UCSD-AML1 (cell line): ENCODE results near the gene SOX30.

Experiments
- DNase-seq: peaks from one replicate; lab custom pipeline; 2025; ENCODE audit not compliant: unreplicated experiment; lab: John Stamatoyannopoulos, UW

Gene SOX30

DNA sequence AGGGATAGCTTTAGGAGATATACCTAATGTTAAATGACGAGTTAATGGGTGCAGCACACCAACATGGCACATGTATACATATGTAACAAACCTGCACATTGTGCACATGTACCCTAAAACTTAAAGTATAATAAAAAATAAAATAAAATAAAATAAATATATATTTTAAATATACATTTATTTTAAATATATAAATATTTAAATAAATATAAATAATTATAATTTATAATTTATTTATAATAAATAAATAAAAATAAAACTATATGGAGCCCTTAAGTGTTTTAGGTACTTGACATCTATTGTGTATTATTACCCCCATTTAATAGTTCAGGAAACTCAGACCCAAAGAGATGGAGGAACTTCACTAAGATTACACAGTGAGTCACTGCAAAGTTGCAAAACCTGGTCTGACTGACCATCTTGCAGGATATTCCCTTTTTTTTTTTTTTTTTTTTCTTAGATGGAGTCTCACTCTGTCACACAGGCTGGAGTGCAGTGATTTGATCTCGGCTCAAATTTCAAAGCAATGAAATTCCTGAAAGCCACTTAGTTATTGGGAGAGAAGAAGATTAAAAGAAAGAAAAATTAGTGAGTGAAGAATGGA is 13.3 kb upstream of the SOX30 start:
- DNase-seq = no peak

DNA sequence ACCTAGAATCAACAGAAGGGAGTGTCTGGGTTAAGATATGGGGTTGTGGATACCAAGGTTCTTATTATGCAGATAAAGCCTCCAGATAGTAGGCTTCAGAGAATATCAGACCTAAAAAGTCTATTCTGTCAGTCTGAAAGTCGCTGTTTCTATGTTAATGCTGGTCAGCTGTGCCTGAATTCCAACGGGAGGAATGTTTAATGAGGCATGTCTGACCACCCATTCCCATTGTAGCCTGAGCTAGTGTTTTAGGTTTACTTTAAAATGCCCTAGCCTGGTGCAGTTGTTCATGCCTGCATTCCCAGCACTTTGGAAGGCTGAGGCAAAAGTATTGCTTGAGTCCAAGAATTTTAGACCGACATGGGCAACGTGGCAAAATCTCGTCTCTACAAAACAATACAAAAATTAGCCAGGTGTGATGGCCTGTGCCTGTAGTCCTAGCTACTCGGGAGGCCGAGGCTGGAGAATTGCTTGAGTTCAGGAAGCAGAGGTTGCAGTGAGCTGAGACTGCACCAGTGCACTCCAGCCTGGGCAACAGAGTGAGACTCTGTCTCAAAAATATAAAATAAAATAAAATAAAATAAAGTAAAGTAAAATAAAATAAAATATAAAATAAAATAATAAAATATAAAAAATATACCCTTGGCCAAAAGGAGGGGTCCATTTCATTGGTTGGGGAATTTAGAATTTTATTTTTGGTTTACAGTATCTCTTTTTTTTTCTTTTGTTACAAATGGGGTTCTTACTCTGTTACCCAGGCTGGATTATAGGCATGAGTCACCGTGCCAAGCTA is 7.8 kb upstream of the SOX30 start:
- no peak for DNase-seq

DNA sequence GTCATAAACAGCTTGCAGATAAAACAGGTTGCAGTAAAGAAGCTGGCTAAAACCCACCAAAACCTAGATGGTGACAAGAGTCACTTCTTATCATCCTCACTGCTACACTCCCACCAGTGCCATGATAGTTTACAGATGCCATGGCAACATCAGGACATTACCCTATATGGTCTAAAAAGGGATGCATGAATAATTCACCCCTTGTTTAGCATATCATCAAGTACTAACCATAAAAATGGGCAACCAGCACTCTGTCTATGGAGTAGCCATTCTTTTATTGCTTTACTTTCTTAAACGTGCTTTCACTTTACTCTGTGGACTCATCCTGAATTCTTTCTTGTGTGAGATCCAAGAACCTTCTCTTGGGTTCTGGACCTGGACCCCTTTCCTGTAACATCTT is 6.7 kb upstream of the SOX30 start:
- no peak for DNase-seq

DNA sequence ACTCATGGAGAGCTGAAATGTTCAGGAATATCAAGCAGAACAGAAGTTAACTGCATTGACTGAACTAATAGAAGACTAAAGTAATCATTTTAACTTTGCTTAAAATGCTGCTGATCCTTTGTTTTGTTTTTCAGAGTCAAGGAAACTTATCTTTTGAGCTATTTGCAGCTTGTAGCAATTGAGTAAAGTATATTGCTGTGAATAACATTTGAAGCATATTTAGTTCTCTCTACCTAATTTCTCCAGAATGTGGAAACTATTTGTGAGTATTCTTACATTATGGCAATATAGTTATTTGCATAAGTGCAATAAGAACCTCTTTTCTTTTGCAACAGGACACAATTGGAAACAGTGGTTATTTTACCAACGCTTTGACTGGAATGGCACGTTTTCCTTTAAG is 5.3 kb upstream of the SOX30 start:
- no peak for DNase-seq

DNA sequence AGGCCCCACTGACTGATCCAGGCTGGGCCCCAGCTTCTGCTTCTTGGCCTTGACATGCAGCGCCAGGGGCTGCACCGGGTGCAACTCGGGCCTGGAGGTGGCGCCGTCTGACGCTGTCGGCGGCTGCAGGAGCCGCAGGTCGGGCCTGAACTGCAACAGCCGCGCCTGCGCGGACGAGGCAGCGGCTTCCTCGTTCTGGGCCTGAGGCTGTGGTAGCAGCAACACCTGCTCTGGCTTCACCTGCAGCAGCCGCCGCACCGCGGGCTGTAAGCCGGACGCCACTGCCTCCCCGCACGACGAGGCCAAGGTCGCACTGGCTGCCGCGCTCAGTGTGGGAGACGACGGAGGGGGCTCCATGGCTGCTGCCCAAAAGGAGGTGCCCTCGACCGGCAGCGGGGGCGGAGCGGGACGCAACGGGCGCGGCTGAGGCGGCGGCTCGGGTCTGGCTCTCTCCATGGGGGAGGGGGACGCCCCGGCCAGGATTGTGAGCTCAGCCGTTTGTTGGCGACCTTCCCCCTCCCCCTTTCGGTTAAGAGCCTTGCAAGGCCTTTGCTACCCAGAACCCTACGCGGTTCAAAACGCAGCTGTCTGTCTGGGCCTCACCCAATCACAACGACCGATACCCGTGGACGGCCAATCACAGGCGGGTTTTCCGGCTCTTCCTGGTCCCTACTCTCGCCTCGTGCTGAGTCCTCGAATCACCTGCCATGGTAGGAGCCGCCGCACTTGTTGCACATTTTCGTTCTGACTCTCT is 438 bp downstream of the SOX30 start:
- no peak for DNase-seq

DNA sequence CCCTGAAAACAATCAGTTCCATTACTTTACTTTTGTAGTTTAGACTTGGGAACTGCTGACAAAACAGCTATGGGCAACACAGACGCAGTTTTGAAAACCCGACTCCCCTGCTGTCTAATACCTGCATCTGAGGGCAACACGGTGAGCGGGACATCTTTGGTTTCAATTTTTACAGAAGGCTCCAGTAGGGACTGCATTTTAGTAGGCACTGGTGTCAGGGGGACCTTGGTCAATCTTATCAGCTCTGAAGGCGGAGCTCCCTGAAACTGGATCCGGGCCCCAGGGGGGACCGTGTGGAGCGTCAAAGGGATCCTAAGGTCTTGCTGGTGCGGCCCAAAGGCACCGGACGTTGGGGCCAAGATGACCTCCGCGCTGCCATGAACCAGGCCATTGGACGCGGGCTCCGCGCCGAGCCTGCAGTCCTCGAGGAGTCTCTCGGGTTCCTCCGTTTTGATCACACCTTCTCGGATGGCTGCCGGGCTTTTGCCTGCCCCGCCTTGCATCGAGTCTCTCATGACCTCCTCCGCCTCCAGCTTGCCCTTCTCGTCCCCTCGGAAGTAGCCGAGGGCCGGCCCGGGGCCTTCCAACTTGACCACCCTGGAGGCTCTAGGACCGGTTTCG is 1.1 kb downstream of the SOX30 start:
- DNase-seq = no peak

DNA sequence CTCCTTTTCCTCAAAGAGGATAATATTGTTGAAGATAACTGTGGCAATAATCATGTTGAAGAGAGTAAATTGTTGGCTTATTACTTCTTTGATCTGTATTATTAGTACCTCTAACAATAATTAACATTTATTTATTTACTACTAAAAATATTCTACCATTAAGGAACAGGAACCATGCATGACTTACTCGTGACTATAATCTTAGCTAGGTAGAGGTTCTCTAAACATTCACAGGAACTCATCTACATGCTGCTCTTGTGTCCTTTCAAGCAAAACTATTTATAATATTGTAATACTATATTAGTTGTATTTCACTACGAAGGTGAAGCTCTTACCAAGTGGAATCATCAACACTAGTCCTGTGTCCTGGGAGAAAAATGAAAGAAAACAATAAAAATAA is 3.1 kb downstream of the SOX30 start:
- DNase-seq = no peak

DNA sequence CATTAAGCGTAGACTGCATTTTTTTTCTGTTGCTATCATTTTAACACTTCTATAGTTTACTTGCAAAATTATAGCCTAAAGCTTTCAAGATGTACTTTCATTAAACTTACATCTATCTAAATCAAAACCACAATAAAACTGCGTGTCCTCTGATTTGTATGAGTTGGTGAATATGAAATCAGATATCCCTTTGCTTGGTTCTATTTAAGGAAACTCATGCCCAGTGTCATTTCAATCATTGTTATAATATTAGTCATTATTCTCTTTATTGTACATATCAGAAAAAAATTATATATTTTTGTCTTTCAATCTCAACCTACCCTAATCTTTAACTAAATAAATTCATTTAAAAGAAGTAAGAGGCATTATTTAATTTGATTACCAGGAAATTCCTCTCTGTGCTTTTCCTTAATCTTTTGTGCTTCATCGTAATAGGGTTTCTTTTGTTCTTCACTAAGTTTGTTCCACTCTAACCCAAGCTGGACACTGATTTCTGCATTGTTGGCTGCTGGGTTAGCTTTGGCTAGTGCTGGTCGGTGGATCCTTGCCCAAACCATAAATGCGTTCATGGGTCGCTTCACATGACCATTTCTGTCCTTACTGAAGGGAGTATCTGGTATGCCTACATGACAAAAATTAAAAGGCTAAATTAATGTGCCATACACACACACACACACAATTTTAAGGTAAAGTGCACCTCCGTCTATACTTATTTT is 3.8 kb downstream of the SOX30 start:
- no peak for DNase-seq

DNA sequence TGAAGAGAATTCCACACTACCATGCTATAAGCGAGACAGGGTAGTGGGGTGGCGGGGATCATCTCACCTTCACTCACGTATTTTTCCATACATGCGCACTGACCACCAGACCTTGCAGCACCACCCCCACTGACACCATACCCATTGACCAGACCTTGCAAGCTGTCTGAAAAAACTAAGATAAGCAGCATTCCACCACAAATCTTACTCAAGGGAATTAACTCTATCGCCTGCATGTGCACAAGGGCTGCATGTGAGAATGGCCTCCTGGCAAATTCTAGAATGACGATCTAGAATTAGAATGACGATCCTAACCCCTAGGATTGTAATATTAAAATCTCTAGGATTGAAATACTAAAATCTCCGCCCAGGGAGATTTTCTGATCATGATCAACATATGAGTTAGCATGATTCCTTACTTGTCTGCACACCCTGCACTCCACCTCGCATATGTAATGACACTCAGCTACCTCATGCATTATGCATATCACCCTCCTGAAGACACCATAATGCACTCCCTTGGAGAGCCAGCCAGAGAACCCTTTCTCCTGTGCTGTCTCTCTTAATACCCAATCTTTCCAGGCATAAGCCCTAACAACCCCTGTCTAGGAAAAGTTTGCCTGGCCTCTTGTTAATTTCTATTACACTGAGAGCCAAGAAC is 11.7 kb downstream of the SOX30 start:
- DNase-seq = no peak

DNA sequence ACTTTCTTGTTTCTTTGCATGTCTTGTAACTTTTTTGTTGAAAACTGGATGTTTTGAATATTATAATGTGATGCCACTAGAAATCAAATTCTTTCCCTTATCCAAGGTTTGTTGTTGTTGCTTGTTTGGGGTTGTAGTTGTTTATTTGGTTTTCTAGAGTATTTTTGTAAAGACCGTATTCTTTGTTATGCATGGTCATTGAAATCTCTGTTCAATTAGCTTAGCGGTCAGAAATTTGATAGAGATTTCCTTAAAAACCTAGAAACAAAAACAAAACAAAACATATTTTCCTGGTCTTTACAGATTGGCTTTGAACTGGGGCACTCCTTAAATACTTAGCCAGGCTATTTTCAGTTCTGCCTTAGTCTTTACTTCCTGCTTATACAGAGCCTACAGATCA is 21.9 kb downstream of the SOX30 start:
- no peak for DNase-seq

DNA sequence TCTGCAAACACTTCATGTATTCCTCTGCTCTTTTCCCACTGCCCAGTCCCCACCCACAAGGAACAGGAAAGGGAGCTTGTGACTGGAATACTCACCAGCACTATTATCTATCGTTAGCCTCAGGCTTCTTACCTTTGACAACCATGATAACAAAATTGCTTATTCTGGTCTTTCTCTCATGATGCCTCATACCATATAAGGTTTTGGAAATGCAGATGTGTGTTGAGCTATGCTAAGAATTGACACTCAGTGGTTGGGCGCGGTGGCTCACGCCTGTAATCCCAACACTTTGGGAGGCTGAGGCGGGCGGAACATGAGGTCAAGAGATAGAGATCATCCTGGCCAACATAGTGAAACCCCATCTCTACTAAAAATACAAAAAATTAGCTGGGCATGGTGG is 25.4 kb downstream of the SOX30 start:
- DNase-seq = no peak

DNA sequence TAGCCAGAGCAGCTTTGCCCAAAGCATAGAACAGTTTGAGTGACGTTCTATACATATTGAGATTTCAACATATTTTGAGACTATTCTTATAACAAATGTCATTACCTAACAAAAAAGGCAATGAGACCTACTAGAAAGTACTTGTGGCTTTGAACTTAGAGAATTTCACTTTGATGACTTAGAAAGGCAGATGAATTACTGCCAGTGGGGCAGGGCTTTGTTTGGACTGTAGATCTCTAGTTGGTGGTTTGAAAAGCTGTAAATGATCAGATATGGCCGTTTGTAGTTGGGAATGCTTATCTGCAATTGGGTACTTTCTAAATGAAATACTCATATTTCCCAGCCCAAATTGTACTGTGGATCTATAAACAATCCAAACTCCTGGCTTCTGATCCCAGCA is 28.1 kb downstream of the SOX30 start:
- DNase-seq = no peak

DNA sequence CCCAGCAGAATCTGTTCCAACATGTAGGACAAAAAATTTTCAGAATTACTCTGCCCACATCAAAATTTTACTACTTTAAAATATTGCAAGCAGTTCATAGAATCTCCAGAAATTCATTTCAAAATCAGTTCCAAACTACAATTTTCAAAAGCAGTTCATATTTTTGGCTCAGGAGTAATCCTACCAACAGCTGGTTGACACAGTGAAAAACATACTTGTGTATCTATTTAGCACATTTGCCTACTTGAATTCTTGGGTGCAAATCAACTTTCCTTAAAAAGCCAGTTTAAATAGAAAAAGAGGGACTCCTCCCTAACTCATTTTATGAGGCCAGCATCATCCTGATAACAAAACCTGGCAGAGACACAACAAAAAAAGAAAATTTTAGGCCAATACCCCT is 31.5 kb downstream of the SOX30 start:
- no peak for DNase-seq

DNA sequence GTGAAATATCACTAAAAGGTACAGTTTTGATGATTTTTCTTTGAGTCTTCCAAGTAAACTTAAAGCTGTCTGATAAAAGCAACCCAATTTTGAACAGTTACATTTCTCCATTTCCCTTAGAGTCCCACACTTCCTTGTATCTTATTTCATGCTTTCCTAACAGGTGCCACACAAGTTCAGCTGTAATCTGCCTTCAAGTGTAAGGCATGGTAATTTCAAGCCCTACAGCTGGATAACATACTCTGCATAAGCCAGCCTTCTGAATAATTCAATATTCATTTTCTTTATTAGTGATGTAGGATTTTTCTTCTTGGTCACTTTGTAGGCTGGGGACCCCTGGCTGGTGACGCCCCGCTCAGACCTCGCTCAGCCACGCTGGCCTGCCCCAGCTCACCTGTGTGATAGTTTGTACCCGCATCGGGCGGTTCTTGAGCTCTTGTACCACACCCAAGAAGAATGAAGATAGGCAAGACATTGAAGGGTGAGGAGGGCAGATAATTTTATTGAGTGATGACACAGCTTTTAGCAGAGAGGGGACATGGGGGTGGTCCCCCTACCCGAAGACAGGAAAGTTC is 34.0 kb downstream of the SOX30 start:
- DNase-seq = no peak

DNA sequence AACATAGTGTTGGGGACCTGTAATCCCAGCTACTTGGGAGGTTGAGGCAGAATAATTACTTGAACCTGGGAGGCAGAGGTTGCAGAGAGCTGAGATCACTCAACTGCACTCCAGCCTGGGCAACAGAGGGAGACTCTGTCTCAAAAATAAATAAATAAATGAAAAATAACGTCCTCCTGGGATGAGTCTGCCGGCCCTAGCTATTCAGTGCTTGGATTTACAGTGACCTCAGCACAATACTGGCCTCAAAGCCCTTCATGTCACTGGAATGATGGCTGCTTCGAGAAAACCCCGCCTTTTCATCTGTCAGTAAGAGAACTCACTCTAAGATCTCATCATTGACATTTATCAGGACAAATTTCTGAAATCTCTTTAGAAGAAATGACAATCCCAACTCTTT is 35.5 kb downstream of the SOX30 start:
- no peak for DNase-seq

DNA sequence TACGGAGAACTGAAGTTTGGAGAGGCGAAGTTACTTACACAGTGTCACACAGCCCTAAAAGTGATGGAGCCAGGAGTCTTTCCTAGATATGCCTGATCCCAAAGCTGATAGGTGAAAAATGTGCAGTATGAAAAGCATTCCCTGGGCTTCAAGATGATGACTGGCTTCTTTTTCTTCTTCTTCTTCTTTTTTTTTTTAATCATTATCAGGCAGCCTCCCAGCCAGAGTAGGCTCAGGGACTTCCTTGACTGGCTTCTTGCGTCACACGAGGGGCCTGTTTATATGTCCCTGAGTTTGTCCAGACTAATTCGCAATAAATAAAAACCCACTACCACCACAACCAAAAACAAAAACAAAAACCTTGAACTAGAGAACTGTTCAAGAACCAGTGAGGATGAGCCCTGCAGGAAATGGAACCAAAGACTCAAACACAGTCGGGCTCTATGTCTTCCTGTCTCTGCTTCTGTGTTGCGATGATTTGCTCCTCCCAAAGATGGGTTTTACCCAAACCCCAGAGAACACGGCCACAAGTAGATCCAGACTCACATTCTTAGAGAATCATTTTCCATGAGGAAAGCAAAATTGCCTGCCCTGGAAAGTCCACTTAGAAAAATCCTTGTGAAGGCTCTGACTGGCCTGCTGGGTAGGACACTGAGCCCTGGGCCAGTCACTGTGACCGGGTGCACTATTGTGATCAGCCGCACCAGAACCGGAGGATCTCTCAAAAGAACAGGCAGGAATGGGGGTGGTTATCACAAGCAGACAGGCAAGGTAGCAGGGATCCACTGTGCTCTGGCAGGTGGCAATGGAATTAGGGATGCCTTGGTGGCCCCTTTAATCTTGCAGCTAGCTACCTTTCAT is 38.6 kb downstream of the SOX30 start:
- DNase-seq = no peak

DNA sequence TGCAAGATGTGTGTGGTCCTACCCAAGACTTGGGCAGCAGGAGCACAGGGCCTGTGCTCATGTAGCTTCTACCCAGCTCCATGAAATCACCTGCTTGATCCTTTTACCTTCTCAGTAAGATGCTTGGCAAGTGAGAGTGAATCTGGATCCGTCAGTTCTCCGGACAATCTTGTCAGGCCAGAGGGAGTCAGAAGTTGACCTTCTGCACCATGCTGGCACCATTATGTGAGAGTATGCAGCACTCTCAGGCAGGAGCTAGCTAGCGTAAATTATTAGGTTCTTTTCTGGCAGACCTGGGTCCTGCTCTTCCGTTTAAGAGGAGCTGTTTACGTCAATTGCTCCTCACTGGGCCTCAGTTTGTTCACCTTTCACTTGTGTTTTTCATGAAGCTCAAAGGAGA is 39.7 kb downstream of the SOX30 start:
- no peak for DNase-seq

DNA sequence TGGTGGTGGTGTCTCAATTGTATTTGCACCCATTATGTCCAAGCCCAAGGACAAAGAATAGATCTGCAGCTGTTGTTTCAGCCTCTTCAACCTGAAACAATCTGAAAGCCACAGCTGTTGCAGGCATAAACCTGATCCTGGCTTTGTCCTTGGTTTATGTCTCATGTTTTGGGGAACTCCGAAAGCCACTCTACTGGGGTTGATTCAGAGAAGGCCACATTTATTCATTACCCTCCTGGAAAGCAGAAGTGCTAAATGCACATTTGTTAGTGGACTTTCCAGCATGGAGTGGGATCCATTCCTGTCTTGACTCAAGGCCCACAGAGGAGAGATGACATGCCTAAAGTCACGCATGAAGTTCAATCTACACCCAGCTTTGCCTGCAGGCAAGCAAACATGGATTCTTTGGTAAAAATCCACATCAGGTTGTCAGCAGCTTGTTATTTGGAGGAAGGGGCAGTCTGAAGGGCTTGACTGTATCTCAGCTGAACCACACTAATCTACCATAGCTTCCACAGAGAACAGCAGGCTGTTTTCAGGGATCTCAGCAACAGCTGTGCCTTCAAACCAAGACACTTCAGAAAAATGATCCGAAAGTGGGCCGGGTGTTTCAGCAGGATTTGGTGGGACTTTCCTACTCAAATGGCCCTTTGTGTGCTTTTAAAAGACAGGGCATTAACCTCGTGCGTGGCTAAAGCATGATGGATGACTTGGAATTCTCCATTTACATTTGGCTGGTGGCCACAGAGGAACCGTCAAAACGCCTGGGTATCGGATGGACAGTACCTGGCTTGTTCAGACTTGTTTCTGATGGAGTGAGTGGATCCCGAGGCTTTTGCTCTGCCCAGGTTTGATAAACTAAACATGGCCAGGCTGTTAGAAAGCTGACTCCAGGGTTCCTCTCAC is 40.4 kb downstream of the SOX30 start:
- DNase-seq = no peak
